AG09309 (cell line): ENCODE results near the gene PCCA.

Experiments
- DNase-seq: peaks from one replicate; pipeline ENCODE4 v3.0.0-alpha.2; 2010; ENCODE audit warnings: low read depth
- H3K4me3 ChIP-seq: 2 replicates; pipeline ENCODE4 v1.5.1; 2011; ENCODE audit warnings: mild to moderate bottlenecking, low read depth, low read length, moderate library complexity; ENCODE audit not compliant: control insufficient read depth
- CTCF ChIP-seq: IDR thresholded peaks from 2 replicates; pipeline ENCODE4 v1.5.1; 2011; ENCODE audit warnings: mild to moderate bottlenecking, low read depth, low read length, inconsistent platforms; ENCODE audit not compliant: insufficient read depth, control insufficient read depth; ENCODE audit errors: missing control alignments

PCCA gene

GRCh38 chr13:100459747-100460146, 370.9 kb downstream of the PCCA start:
- H3K4me3 ChIP-seq: no peak overlapping the region
- TF ChIP-seq CTCF: no peak
- no peak for DNase-seq

GRCh38 chr13:100460266-100460665, 371.4 kb downstream of the PCCA start:
- DNase-seq: no peak
- TF ChIP-seq CTCF: no peak
- no peak overlapping the region for H3K4me3 ChIP-seq

- no peak for DNase-seq
- no peak for TF ChIP-seq CTCF
- no peak overlapping the region for H3K4me3 ChIP-seq
These were observed 371.9 kb downstream of the PCCA start for GRCh38 chr13:100460791-100461190.

- H3K4me3 ChIP-seq: no peak overlapping the region
- TF ChIP-seq CTCF: no peak
- DNase-seq: no peak
These were observed 372.6 kb downstream of the PCCA start for GRCh38 chr13:100461309-100462030.

GRCh38 chr13:100464006-100464405, 375.1 kb downstream of the PCCA start:
- no peak for DNase-seq
- no peak for TF ChIP-seq CTCF
- no peak overlapping the region for H3K4me3 ChIP-seq

- TF ChIP-seq CTCF: no peak
- no peak for DNase-seq
- H3K4me3 ChIP-seq: no peak overlapping the region
These were observed 376.7 kb downstream of the PCCA start for GRCh38 chr13:100465558-100465957.

- no peak for TF ChIP-seq CTCF
- no peak overlapping the region for H3K4me3 ChIP-seq
- no peak for DNase-seq
These were observed 382.1 kb downstream of the PCCA start for GRCh38 chr13:100470866-100471505.
